ENCODE data around the gene TCOF1.

TCOF1 gene

GRCh38 chr5:150322202-150322601 is 35.3 kb upstream of the TCOF1 start:
- DNase-seq (ENCODE audit: low read depth in 1 of 2, low spot score in 1 of 2) = no peak

- DNase-seq (ENCODE audit: low read depth in 1 of 2, low spot score in 1 of 2) = no peak
Observed at GRCh38 chr5:150323092-150323491, 34.4 kb upstream of the TCOF1 start.

- no peak for DNase-seq (ENCODE audit: low read depth in 1 of 2, low spot score in 1 of 2)
Observed at GRCh38 chr5:150323819-150324218, 33.7 kb upstream of the TCOF1 start.

DNA sequence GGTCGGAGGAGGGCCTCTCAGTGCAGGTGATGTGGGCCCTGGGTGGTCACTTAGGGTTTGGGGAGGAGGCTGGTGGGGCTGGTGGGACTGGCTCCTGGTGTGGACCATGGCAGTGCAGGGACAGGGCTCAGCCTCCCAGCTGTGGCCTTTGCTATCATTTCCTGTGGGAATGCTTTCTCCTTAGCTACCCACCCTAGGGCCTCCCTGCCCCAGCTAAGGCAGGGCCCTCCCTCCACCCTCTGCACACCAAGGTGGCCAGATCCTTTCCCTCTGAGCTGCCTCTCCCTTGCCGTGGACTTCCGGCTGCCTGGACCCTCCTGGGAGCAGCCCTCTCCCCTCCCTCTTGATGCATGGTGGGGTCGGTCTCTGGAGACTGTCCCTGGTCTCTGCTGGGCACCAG is 32.1 kb upstream of the TCOF1 start:
- DNase-seq (ENCODE audit: low read depth in 1 of 2, low spot score in 1 of 2) = no peak

- DNase-seq (ENCODE audit: low read depth in 1 of 2, low spot score in 1 of 2) = no peak
Observed at GRCh38 chr5:150326707-150327106, 30.8 kb upstream of the TCOF1 start.

DNA sequence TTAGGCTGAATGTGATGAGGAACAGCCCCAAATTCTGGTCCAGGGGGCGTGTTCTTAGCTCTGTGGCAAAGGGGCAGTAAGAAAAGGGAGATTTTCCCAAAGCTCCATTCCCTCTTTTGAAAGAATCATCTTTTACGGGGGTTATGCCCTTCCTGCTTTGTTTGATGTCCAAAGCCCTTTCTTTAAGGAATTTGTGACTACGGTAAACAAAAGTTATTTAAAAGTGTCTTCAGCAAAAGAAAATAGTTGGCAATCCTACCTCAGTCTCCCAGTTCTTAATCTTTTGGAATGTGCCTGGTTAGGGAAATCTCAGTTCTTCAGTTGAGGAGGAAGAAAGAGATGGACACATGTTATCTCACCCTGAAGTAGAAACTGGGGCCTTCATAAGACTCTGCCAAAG is 30.4 kb upstream of the TCOF1 start:
- DNase-seq (ENCODE audit: low read depth in 1 of 2, low spot score in 1 of 2) = no peak

- no peak for DNase-seq (ENCODE audit: low read depth in 1 of 2, low spot score in 1 of 2)
Observed at GRCh38 chr5:150328515-150328914, 29.0 kb upstream of the TCOF1 start.

- no peak for DNase-seq (ENCODE audit: low read depth in 1 of 2, low spot score in 1 of 2)
Observed at GRCh38 chr5:150329038-150329437, 28.5 kb upstream of the TCOF1 start.

GRCh38 chr5:150329881-150330876 is 27.3 kb upstream of the TCOF1 start:
- no peak for DNase-seq (ENCODE audit: low read depth in 1 of 2, low spot score in 1 of 2)

- no peak for DNase-seq (ENCODE audit: low read depth in 1 of 2, low spot score in 1 of 2)
Observed at GRCh38 chr5:150333400-150333799, 24.1 kb upstream of the TCOF1 start.

GRCh38 chr5:150335778-150336177 is 21.7 kb upstream of the TCOF1 start:
- no peak for DNase-seq (ENCODE audit: low read depth in 1 of 2, low spot score in 1 of 2)

DNA sequence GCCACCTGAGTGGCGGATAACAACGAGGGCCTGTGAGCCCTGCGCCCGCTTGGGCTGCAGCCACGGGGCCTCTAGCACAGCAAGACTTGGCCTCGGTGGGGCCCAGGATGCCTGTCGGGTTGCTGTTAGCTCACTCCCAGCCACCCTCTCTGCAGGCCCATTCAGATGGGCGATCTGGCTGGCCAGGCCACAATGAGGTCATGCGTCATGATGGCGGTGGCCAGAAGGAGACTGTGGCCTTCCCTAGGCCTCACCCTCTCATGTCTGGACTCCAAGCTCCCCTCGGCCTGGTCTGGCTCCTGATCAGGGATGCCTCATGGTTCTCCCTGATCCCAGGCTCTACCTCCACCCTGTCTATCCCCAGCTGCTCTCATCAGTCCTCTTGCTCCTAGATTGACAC is 19.0 kb upstream of the TCOF1 start:
- DNase-seq (ENCODE audit: low read depth in 1 of 2, low spot score in 1 of 2) = no peak

DNA sequence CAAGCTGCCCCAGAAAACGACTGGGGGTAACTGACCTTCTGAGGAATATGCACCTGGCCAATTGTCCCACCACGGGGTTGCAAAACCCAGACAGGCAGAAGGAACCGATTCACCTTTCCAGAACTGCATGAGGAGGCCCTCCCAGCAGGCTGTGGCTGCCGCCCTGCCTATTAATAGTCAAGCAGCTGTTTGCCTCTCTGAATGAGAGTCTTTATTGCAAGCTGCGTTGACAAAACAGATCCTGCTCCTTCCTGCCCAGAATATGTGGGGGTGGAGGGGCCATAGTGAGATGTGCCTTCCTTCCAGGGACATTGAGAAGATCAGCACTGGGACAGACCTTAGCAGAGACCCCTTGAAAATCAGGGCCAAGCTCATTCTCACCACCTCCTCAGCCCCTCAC is 18.3 kb upstream of the TCOF1 start:
- DNase-seq (ENCODE audit: low read depth in 1 of 2, low spot score in 1 of 2) = no peak

DNA sequence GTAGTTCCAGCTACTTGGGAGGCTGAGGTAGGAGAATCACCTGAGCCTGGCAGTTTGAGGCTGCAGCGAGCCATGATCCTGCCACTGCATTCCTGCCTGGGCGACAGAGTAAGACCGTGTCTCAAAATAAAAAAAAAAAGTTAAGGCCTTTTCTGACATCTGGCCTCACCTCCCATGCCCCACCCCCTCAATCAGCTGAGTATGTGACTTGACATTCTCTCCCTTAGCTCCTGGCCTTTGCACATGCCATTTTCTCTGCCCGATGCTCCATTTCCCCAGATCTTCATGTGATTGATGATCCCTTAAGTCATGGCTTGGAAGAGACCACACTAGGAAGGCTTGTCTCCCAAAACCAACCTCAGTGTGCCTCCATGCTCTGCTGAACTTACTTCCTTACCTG is 17.7 kb upstream of the TCOF1 start:
- DNase-seq (ENCODE audit: low read depth in 1 of 2, low spot score in 1 of 2) = no peak

DNA sequence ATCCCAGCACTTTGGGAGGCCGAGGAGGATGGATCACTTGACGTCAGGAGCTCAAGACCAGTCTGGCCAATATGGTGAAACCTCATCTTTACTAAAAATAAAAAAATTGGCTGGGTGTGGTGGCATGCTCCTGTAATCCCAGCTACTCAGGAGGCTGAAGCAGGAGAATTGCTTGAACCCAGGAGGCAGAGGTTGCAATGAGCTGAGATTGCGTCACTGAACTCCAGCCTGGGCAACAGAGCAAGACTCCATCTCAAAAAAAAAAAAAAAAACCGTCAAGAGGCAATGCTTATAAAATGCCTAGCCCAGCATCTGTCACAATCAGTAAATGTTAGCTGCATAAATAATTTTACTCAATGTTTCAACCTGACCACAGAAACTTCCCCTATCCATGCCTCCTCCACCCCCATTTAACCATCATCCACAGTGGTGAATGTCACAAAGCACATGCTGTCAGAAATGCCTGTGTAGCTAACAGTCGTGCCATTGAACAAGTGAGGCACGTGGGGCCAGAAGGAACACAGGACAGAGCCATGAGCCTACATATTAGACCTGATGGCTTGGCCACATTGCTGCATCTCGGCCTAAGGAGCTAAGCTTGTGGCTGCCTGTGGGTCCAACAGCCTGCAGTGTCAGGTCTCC is 16.8 kb upstream of the TCOF1 start:
- no peak for DNase-seq (ENCODE audit: low read depth in 1 of 2, low spot score in 1 of 2)

DNA sequence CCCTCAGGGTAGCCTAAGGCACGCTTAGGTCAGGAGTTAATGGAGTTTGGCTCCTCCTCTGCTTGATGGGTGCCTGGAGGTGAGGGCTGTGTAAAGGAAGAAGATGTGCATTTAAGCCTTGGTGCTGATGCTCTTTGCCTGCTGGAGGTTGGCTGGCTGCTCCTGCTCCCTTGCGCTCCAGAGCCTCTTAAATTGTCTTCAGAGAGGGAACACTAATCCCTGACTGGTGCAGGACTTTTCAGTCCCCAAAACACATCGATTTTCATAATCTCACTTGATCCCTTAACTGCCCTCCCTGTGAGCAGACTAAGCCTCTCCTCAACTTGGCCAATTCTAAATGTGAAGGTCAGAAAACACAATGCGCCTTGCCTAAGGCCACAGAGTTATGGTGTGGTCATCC is 16.2 kb upstream of the TCOF1 start:
- no peak for DNase-seq (ENCODE audit: low read depth in 1 of 2, low spot score in 1 of 2)

GRCh38 chr5:150341989-150342388 is 15.5 kb upstream of the TCOF1 start:
- DNase-seq (ENCODE audit: low read depth in 1 of 2, low spot score in 1 of 2) = no peak

DNA sequence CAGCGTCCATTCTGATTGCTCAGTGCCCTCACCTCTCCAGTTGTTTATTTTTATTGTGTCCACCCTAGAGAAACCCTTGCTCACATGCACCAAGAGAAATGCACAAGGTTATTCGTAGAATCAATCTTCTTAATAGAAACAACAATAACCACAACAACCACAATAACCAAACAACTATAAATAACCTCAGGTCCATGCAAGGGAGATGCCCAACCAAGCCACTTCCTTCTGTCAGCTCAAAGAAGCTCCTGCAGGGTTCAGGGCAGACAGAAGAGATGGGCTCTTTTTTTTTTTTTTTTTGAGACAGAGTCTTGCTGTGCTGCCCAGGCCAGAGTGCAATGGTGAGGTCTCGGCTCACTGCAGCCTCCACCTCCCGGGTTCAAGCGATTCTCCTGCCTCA is 14.9 kb upstream of the TCOF1 start:
- no peak for DNase-seq (ENCODE audit: low read depth in 1 of 2, low spot score in 1 of 2)

DNA sequence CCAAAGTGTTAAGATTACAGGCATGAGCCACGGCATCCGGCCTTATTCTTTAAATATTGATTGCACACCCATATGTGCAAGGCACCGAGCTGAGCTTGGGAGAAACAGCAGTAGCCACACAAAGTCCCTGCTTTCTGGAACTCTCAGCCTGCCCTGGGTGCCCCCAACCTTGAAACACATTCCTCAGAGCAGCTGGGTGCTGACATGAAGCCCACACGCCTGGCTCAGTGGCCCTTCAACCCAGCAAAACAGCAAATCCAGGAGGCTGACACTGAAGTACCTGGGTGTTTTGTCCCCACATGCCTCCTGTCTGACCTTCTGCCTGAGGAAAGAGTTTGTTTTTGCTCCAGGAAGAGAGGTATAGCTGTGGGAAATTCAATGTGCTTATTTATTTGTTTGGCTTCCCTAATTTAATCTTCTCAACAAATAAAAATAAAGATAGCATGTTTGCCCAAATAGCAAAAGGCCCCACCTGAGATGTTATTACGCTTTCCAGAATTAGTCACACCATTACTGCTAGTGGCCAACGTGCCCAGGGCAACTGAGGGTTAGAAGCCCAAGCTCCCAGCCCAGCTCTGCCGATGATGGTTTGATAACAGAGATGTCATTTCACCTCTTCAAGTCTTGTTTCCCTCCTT is 13.4 kb upstream of the TCOF1 start:
- DNase-seq (ENCODE audit: low read depth in 1 of 2, low spot score in 1 of 2) = no peak

- no peak for DNase-seq (ENCODE audit: low read depth in 1 of 2, low spot score in 1 of 2)
Observed at GRCh38 chr5:150345716-150346115, 11.8 kb upstream of the TCOF1 start.

DNA sequence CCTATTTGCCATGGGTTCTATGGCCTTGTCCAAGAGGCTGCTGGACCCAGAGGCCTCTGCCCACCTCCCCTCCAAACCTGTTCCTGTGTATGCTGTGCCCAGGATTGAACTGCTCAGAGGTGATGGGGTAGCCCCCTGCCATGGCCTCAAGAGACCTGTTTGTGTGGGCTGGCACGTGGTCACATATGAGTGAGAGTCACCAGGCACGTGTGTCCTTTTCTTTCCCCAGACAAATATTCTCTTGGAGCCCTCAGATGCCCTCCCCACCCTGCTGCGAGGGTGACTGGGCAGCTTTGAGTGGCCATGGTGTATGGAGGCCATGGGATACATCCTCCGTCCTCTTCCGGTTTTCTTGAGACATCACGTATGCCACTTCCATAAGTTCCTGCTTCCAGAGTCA is 10.9 kb upstream of the TCOF1 start:
- no peak for DNase-seq (ENCODE audit: low read depth in 1 of 2, low spot score in 1 of 2)

GRCh38 chr5:150347003-150347402 is 10.5 kb upstream of the TCOF1 start:
- DNase-seq (ENCODE audit: low read depth in 1 of 2, low spot score in 1 of 2) = no peak

Measured in stimulated activated CD4-positive, alpha-beta T cell treated with anti-CD3 and anti-CD28 coated beads, Interleukin-15, amount 100 ng/mL, for 1 hour (primary cell).